Measurements from ENCODE around the gene SCD. TPM values are rescaled to one million over a fixed set of nuclear protein-coding genes. Genes with fewer than 3 reads are reported as not detected.
"Not testable (repeated sequence)": the region's sequence is repeated elsewhere in the genome, so short reads cannot be mapped to it uniquely, and the experiment has no call there.

Gene SCD
- polyA plus RNA-seq, 4 donors, result 36.9 to 53.9 (median 45.5) TPM

- no peak for DNase-seq (ENCODE audit: low read depth in 4 of 4, low spot score in 3 of 4)
Observed at GRCh38 chr10:100359529-100360150, 12.6 kb downstream of the SCD start.

- no peak for DNase-seq (ENCODE audit: low read depth in 4 of 4, low spot score in 3 of 4)
Observed at GRCh38 chr10:100360234-100360633, 13.2 kb downstream of the SCD start.

GRCh38 chr10:100362570-100363496, 15.8 kb downstream of the SCD start:
- DNase-seq (ENCODE audit: low read depth in 4 of 4, low spot score in 3 of 4), result no peak

GRCh38 chr10:100364175-100364574, 17.1 kb downstream of the SCD start:
- no peak for DNase-seq (ENCODE audit: low read depth in 4 of 4, low spot score in 3 of 4)

DNA sequence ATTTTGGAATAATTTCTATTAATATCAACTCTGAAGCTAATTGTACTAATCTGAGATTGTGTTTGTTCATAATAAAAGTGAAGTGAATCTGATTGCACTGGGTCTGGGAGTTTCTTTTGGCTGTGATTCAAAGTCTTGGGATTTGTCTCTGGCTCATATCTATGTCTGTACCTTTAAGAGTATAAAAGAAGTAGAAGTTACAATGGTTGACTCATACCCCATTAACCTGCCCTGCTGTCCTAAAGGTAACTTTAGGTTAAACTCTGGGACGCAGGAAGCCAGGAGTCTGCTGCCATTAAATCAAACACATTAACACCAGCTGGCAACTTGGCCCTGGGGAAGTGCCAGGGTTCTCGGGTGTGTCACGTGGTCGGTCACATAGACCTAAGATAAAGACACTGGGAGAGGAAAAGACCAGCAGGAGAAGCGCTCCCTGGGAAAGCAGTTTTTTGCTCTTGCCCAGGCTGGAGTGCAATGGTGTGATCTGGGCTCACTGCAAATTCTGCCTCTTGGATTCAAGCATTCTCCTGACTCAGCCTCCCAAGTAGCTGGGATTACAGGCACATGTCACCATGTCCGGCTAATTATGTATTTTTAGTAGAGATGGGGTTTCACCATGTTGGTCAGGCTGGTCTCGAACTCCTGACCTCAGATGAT, 17.8 kb downstream of the SCD start:
- DNase-seq (ENCODE audit: low read depth in 4 of 4, low spot score in 3 of 4), result peak in 1 of 4 donors; percentile 59

- no peak for DNase-seq (ENCODE audit: low read depth in 4 of 4, low spot score in 3 of 4)
Observed at GRCh38 chr10:100368721-100369120, 21.7 kb downstream of the SCD start.

DNA sequence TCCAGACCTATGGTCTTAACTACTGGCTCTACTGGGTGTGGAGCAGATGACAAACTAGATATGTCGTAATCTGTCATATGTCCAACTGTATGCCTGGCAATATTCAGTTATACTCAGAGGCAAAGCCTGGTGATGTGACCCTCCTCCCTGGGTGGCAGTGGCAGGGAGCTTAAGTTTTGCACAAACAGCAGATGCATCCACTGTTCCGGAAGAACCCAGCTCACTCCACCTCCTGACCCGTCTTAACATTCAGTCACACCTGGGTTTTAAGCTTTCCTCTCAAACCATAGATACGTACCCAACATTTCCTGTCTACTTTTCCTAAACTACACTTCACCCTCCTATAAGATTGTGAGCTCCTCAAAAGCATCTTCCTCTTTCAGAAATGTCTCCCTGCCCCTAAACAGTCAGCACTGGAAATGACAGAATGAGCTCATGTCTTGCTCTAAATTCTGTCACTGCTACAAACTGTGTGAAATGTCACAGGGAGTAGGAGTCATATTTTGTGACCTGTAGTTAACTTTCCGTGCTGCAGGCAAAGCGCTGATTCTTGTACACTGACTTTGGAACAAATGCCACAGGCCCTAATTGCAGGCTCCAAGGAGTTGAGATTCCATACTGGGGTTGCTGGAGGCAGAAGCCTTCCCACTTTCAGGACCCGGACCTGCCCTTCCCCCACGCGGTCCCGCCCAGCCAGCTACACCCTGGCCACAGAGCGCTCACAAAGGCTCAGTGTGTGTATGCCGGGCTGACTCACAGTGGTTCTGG, 23.9 kb downstream of the SCD start:
- no peak for DNase-seq (ENCODE audit: low read depth in 4 of 4, low spot score in 3 of 4)

GRCh38 chr10:100371482-100372027, 24.5 kb downstream of the SCD start:
- DNase-seq (ENCODE audit: low read depth in 4 of 4, low spot score in 3 of 4), result no peak

- no peak for DNase-seq (ENCODE audit: low read depth in 4 of 4, low spot score in 3 of 4)
Observed at GRCh38 chr10:100372415-100373297, 25.6 kb downstream of the SCD start.

GRCh38 chr10:100373298-100374199, 26.5 kb downstream of the SCD start:
- DNase-seq (ENCODE audit: low read depth in 4 of 4, low spot score in 3 of 4), result peak; percentile 89 to 97 (median 94)

- DNase-seq (ENCODE audit: low read depth in 4 of 4, low spot score in 3 of 4), result no peak
Observed at GRCh38 chr10:100374200-100374655, 27.2 kb downstream of the SCD start.

- not testable (repeated sequence) for DNase-seq (ENCODE audit: low read depth in 4 of 4, low spot score in 3 of 4)
Observed at GRCh38 chr10:100374677-100375353, 27.8 kb downstream of the SCD start.

GRCh38 chr10:100376656-100377055, 29.6 kb downstream of the SCD start:
- not testable (repeated sequence) for DNase-seq (ENCODE audit: low read depth in 4 of 4, low spot score in 3 of 4)

DNA sequence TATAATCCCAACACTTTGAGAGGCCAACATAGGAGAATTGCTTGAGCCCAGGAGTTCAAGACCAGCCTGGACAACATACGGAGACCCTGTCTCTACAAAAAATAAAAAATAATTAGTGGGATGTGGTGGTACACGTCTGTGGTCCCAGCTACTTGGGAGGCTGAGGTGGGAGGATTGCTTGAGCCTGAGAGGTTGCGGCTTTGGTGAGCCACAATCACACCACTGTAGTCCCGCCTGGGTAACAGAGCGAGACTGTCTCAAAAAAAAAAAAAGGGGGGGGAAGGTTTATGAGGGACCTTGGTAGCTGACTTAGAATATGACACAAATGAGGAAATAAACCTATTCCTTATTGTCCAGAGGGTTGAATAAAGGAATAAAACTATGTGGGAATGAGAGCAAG, 30.8 kb downstream of the SCD start:
- DNase-seq (ENCODE audit: low read depth in 4 of 4, low spot score in 3 of 4), result no peak

DNA sequence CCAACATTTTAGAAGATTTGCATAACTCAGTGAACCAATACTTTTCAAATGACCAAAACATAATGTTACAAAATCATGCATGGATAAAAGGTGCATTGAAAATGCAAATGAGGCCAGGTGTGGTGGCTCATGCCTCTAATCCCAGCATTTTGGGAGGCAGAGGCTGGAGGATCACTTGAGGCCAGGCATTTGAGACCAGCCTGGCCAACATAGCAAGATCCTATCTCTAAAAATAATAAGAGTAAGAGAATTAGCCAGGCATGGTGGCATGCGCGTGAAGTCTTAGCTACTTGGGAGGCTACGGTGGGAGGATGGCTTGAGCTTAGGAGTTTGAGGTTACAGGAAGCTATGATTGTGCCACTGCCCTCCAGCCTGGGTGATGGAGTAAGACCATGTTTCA, 33.4 kb downstream of the SCD start:
- no peak for DNase-seq (ENCODE audit: low read depth in 4 of 4, low spot score in 3 of 4)

DNA sequence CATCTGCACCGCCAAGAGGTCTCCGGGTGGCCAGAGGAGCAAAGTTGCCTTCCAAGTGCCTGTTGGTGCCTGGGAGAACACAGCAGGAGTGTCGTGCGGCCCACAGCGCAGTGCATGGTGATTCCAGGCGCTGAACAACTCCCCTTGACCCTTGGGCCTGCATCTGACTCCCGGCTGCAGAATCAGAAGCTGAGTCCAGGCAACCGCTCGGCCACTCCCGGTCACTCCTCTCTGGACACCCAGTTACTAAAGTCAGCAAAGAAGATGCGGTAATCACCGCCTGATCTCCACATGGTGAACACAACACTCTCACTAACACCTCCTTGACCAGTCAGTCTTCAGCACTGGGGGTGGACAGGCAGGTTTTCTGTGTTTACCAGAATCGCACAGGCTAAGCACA, 35.5 kb downstream of the SCD start:
- DNase-seq (ENCODE audit: low read depth in 4 of 4, low spot score in 3 of 4), result no peak

- no peak for DNase-seq (ENCODE audit: low read depth in 4 of 4, low spot score in 3 of 4)
Observed at GRCh38 chr10:100383251-100383650, 36.2 kb downstream of the SCD start.

All from left renal pelvis (tissue), 4 donors.